ENCODE results near the gene GOPC. TPM values are rescaled to one million over a fixed set of nuclear protein-coding genes. Genes with fewer than 3 reads are reported as not detected.

GOPC gene
- total RNA-seq, 1 donor = 81.6 TPM

GRCh38 chr6:117595099-117595923 is 7.0 kb downstream of the GOPC start:
- TF ChIP-seq CTCF (IDR thresholded peaks at IDR 0.05; ENCODE audit: insufficient read depth, low read depth, low read length) = no peak
- DNase-seq (ENCODE audit: low read depth) = no peak

DNA sequence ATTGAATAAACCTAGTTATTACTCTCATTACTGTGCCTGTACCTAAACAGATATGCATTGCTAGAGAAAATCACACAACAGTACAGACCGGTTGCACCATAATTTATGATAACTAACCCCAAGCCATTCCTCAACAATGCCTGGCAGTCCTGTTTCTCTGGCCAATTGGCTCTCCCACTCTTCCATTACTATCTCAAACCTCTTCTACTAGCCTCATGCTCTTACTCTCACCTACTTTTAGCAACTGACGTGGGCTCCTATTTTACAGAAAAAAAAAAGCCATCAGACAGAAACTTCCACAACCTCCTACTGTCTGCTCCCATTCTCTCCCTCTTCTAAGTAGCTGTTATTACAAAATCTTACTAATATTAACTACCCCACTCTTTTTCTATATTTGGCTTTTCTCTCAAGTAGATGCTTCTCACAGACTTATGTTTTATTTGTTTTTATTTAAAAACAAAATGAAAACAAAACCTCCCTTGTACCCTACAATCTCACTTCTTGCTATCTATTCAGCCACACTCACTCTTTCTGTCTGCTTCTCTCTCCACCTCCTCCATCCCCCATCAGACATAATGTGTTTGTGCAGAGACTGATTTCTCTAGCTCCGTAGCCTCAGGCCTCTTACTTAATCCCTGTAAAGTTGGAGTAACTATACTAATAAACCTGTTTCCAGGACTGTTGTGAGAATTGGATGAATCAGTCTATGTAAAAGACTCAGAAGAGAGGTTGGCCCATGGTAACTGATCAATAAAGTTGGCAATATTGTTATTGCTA is 9.1 kb downstream of the GOPC start:
- TF ChIP-seq CTCF (IDR thresholded peaks at IDR 0.05; ENCODE audit: insufficient read depth, low read depth, low read length) = no peak
- DNase-seq (ENCODE audit: low read depth) = peak; percentile 7

More at GRCh38 chr6:117595099-117595923, 7.0 kb downstream of the GOPC start:
- no peak overlapping the region for H3K4me3 ChIP-seq (ENCODE audit: low read depth, low read length)

DNA sequence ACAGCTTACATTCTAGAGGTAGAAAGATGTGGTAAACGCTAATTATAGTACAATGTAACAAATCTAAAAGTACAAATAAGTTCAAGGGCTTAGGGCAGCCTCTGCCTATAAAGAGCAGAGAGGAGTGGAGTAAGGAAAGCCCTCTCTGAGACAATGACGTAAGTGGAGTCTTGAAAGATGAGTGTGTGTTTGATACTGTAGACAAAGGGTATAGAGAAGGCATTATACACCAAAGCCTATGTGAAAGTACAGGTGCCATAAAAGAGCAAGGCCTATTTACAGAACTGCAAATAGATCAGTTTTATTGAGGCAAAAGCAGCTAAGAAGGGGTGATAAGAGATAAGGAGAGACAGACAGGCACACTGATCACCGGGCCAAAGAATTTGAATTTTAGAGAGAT is 10.9 kb downstream of the GOPC start:
- DNase-seq (ENCODE audit: low read depth) = peak; percentile 22

More for the DNA sequence above, 9.1 kb downstream of the GOPC start:
- no peak overlapping the region for H3K4me3 ChIP-seq (ENCODE audit: low read depth, low read length)

GRCh38 chr6:117590447-117590846 is 11.9 kb downstream of the GOPC start:
- no peak for TF ChIP-seq CTCF (IDR thresholded peaks at IDR 0.05; ENCODE audit: insufficient read depth, low read depth, low read length)
- DNase-seq (ENCODE audit: low read depth) = no peak
- no peak overlapping the region for H3K4me3 ChIP-seq (ENCODE audit: low read depth, low read length)

More for the DNA sequence above, 10.9 kb downstream of the GOPC start:
- H3K4me3 ChIP-seq (ENCODE audit: low read depth, low read length) = no peak overlapping the region
- TF ChIP-seq CTCF (IDR thresholded peaks at IDR 0.05; ENCODE audit: insufficient read depth, low read depth, low read length) = no peak

DNA sequence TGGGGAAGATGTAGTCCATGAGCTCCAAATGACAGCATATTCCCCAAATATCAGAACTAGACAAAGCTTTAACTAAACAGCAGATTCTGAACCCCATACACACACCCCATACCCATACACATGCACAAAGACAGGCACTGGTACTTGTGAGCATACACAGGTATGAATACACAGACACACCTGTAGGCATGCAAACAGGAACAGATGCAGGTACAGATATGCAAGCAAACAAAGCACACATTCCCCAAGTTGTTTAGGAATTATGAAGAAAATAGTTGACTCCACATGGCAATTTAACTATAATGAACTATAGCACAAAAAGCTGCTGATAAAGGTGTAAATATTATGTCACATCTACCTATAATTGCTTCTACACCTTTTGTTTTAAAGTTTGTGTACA is 16.7 kb downstream of the GOPC start:
- no peak for TF ChIP-seq CTCF (IDR thresholded peaks at IDR 0.05; ENCODE audit: insufficient read depth, low read depth, low read length)
- no peak overlapping the region for H3K4me3 ChIP-seq (ENCODE audit: low read depth, low read length)
- no peak for DNase-seq (ENCODE audit: low read depth)

DNA sequence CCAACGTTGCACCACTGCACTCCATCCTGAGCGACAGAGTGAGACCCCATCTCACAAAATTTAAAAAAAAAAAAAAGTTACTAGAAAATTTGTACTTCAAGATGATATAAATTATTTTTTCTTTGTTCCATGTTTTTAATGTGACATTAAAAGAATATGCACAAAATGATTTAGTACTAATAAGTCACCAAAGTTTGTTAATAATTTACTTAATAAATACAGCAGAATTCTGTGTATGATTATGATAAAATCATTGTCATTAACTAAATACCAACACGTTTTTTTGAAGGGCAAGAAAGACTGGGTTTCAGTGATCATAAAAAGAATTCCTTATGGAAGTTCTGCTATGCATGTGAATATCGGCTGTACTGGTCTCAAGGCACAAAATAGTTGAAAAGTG is 28.1 kb downstream of the GOPC start:
- TF ChIP-seq CTCF (IDR thresholded peaks at IDR 0.05; ENCODE audit: insufficient read depth, low read depth, low read length) = no peak
- DNase-seq (ENCODE audit: low read depth) = no peak
- no peak overlapping the region for H3K4me3 ChIP-seq (ENCODE audit: low read depth, low read length)
